ENCODE data around the gene DNAJC7. TPM values are rescaled to one million over a fixed set of nuclear protein-coding genes. Genes with fewer than 3 reads are reported as not detected.

Gene DNAJC7
- total RNA-seq, 2 donors from 2014 or later, result 57.8 to 60.4 TPM

GRCh38 chr17:42005166-42005565 lies 12.1 kb downstream of the DNAJC7 start:
- H3K9me3 ChIP-seq, result no peaks in the 10 kb centered on the region
- intact Hi-C loops (cut with DNase I), result no loop called here
- no peaks in the 10 kb centered on the region for H3K4me1 ChIP-seq (replicated peaks)

GRCh38 chr17:42002792-42003301 lies 14.4 kb downstream of the DNAJC7 start:
- intact Hi-C loops (cut with DNase I), result no loop called here
- Histone ChIP-seq H3K36me3 (peaks cover 0 to 6% of the 10 kb centered on the region in 2 donors), H3K4me1 (replicated peaks) (no peaks in the 10 kb centered on the region), H3K27ac (no peak overlapping the region), H3K4me3 (no peak overlapping the region), H3K9me3 (no peaks in the 10 kb centered on the region), H3K27me3 (replicated peaks; ENCODE audit: insufficient read depth) (no peaks in the 10 kb centered on the region)
- WGBS, result 74% methylated on average over 3 of the region's 3 CpGs
- DNase-seq (ENCODE audit: low spot score), result no peak
- TF ChIP-seq POLR2AphosphoS5 (IDR thresholded peaks at IDR 0.05), result no peak
- TF ChIP-seq CTCF (IDR thresholded peaks at IDR 0.05), result no peak
- TF ChIP-seq POLR2A (IDR thresholded peaks at IDR 0.05), result no peak

More at GRCh38 chr17:42005166-42005565, 12.1 kb downstream of the DNAJC7 start:
- H3K27ac ChIP-seq, result no peak overlapping the region
- no peak overlapping the region for H3K4me3 ChIP-seq
- DNase-seq (ENCODE audit: low spot score), result no peak
- WGBS, result 34% methylated on average over 1 of the region's 1 CpG
- no peaks in the 10 kb centered on the region for H3K27me3 ChIP-seq (replicated peaks; ENCODE audit: insufficient read depth)
- TF ChIP-seq POLR2A (IDR thresholded peaks at IDR 0.05), result no peak
- no peak for TF ChIP-seq POLR2AphosphoS5 (IDR thresholded peaks at IDR 0.05)
- no peak for TF ChIP-seq CTCF (IDR thresholded peaks at IDR 0.05)
- no peaks in the 10 kb centered on the region for H3K36me3 ChIP-seq

GRCh38 chr17:42002175-42002791 lies 15.0 kb downstream of the DNAJC7 start:
- WGBS, result 86% methylated on average over 7 of the region's 7 CpGs
- no peaks in the 10 kb centered on the region for H3K9me3 ChIP-seq
- intact Hi-C loops (cut with DNase I), result no loop called here
- no peak overlapping the region for H3K27ac ChIP-seq
- no peak for DNase-seq (ENCODE audit: low spot score)
- peaks cover 0 to 9% of the 10 kb centered on the region in 2 donors for H3K36me3 ChIP-seq
- no peaks in the 10 kb centered on the region for H3K27me3 ChIP-seq (replicated peaks; ENCODE audit: insufficient read depth)
- TF ChIP-seq CTCF (IDR thresholded peaks at IDR 0.05) (no peak), POLR2AphosphoS5 (IDR thresholded peaks at IDR 0.05) (no peak), POLR2A (IDR thresholded peaks at IDR 0.05) (no peak)
- H3K4me1 ChIP-seq (replicated peaks), result no peaks in the 10 kb centered on the region
- no peak overlapping the region for H3K4me3 ChIP-seq

GRCh38 chr17:42001729-42002128 lies 15.5 kb downstream of the DNAJC7 start:
- Histone ChIP-seq H3K36me3 (peaks cover 3 to 9% of the 10 kb centered on the region in 2 donors), H3K4me1 (replicated peaks) (no peaks in the 10 kb centered on the region), H3K4me3 (no peak overlapping the region), H3K27me3 (replicated peaks; ENCODE audit: insufficient read depth) (no peaks in the 10 kb centered on the region), H3K9me3 (no peaks in the 10 kb centered on the region), H3K27ac (no peak overlapping the region)
- TF ChIP-seq POLR2A (IDR thresholded peaks at IDR 0.05), result no peak
- no peak for TF ChIP-seq POLR2AphosphoS5 (IDR thresholded peaks at IDR 0.05)
- no peak for TF ChIP-seq CTCF (IDR thresholded peaks at IDR 0.05)
- WGBS, result 73% methylated on average over 2 of the region's 2 CpGs
- DNase-seq (ENCODE audit: low spot score), result no peak
- intact Hi-C loops (cut with DNase I), result no loop called here
